OCI-LY7 (cell line): ENCODE measurements around the gene RHOJ.

Source experiments
- CTCF ChIP-seq: fragments of 200-600 bp; sonication (generic); conservative IDR thresholded peaks from 2 replicates; pipeline ENCODE4 v1.5.1; 2014; ENCODE audit warnings: mild to moderate bottlenecking, antibody characterized with exemption, low read length, moderate library complexity, mixed read lengths
- EZH2phosphoT487 ChIP-seq: fragments of 200-600 bp; sonication (generic); IDR thresholded peaks from 2 replicates; pipeline ENCODE4 v1.6.1; 2018; ENCODE audit warnings: low read depth, borderline replicate concordance, mild to moderate bottlenecking, mixed run types, antibody characterized with exemption, low read length, moderate library complexity, mixed read lengths

GRCh38 chr14:63214417-63215196, 10.4 kb downstream of the RHOJ start:
- TF ChIP-seq CTCF (no peak), EZH2phosphoT487 (no peak)
